ENCODE data around the gene G6PC1. TPM values are rescaled to one million over a fixed set of nuclear protein-coding genes. Genes with fewer than 3 reads are reported as not detected.

The G6PC1 gene
- total and polyA plus RNA-seq, 2 of the 13 experiments (the other 11 are each of a cell fraction or from before 2014, with no cell fraction given), result 1.7 to 37.9 TPM

GRCh38 chr17:42866631-42867575 is 33.7 kb upstream of the G6PC1 start (continued):
- TF ChIP-seq ARID3A (IDR thresholded peaks at IDR 0.05; ENCODE audit: low read depth, low read length) (no peak), PATZ1 (CRISPR knock-in tag; IDR thresholded peaks at IDR 0.05) (peak; percentile 77), ZNF691 (CRISPR knock-in tag; IDR thresholded peaks at IDR 0.05; ENCODE audit: borderline replicate concordance, low read depth) (no peak), ZNF253 (CRISPR knock-in tag; IDR thresholded peaks at IDR 0.05; ENCODE audit: borderline replicate concordance) (no peak), FOXA3 (CRISPR knock-in tag; IDR thresholded peaks at IDR 0.05) (peak; percentile 47; the same call in 1 of the 2 replicates), ZEB1 (IDR thresholded peaks at IDR 0.05; ENCODE audit: insufficient replicate concordance, low read depth) (peak; percentile 97), SNAI1 (CRISPR knock-in tag; IDR thresholded peaks at IDR 0.05; ENCODE audit: borderline replicate concordance) (no peak), ZC3H4 (CRISPR knock-in tag; IDR thresholded peaks at IDR 0.05; ENCODE audit: borderline replicate concordance) (no peak), ATF2 (CRISPR knock-in tag; IDR thresholded peaks at IDR 0.05) (peak; percentile 30; the same call in 1 of the 2 replicates), ZBTB33 (CRISPR knock-in tag; IDR thresholded peaks at IDR 0.05) (no peak), ZNF12 (CRISPR knock-in tag; IDR thresholded peaks at IDR 0.05) (no peak), ZNF776 (CRISPR knock-in tag; IDR thresholded peaks at IDR 0.05) (no peak), ZNF484 (CRISPR knock-in tag; IDR thresholded peaks at IDR 0.05; ENCODE audit: borderline replicate concordance, low read depth) (no peak), ZNF281 (CRISPR knock-in tag; IDR thresholded peaks at IDR 0.05; ENCODE audit: borderline replicate concordance) (peak; percentile 76; the same call in 1 of the 2 replicates), THAP8 (CRISPR knock-in tag; IDR thresholded peaks at IDR 0.05; ENCODE audit: borderline replicate concordance) (no peak)

All from HepG2 (cell line).